Lower leg skin (tissue), 3 donors: Measurements from ENCODE around the gene PRRT4.

ENCODE experiments used
- POLR2A ChIP-seq, 2 donors: fragments of 450-650 bp; IDR thresholded peaks; one replicate each; pipeline ENCODE4 v1.6.1; 2016 to 2017; ENCODE audit warnings: antibody characterized with exemption in 2 of 2, mild to moderate bottlenecking in 1 of 2, moderate library complexity in 1 of 2
- TF ChIP-seq, protein P1 (sequence below), 3 donors: fragments of 450-650 bp; IDR thresholded peaks; one replicate each; pipeline ENCODE4 v1.5.1; 2016; ENCODE audit warnings: antibody characterized with exemption in 3 of 3, mild to moderate bottlenecking in 3 of 3, moderate library complexity in 2 of 3

DNA sequence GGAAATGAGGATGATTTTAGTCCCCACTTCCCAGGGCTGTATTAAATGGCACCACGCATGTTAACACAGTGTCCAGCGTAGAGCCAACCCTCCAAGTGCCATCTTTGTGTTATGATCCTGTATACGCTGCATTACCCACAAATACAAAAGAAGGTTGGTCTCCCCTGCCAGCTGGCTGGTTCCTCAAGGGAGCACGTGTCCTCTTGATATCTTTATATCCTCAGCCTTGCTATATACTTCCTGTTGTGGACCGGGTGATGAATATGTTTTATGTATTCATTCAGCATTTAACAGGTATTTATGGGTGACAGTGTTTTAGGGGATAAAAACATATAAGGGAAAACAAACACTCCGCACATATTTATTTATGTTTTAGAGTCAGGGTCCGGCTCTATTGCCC lies 23.2 kb upstream of the PRRT4 start:
- TF ChIP-seq, protein P1, sequence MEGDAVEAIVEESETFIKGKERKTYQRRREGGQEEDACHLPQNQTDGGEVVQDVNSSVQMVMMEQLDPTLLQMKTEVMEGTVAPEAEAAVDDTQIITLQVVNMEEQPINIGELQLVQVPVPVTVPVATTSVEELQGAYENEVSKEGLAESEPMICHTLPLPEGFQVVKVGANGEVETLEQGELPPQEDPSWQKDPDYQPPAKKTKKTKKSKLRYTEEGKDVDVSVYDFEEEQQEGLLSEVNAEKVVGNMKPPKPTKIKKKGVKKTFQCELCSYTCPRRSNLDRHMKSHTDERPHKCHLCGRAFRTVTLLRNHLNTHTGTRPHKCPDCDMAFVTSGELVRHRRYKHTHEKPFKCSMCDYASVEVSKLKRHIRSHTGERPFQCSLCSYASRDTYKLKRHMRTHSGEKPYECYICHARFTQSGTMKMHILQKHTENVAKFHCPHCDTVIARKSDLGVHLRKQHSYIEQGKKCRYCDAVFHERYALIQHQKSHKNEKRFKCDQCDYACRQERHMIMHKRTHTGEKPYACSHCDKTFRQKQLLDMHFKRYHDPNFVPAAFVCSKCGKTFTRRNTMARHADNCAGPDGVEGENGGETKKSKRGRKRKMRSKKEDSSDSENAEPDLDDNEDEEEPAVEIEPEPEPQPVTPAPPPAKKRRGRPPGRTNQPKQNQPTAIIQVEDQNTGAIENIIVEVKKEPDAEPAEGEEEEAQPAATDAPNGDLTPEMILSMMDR (IDR thresholded peaks at IDR 0.05): no peak
- no peak for TF ChIP-seq POLR2A (IDR thresholded peaks at IDR 0.05)
